Common myeloid progenitor, CD34-positive (primary cell): ENCODE data around the gene DHX32.
"Not testable (repeated sequence)": the region's sequence is repeated elsewhere in the genome, so short reads cannot be mapped to it uniquely, and the experiment has no call there.

Experiments
- CTCF ChIA-PET: fragments of 350-600 bp; sonication (Branson Sonifier 250); formaldehyde crosslinking; loops from one replicate; lab custom pipeline; 2021; ENCODE audit warnings: antibody characterized with exemption; lab: Charles Lee
- POLR2A ChIA-PET: fragments of 350-600 bp; sonication (Branson Sonifier 250); formaldehyde crosslinking; loops from one replicate; lab custom pipeline; 2021; ENCODE audit warnings: antibody characterized with exemption; lab: Charles Lee
- DNase-seq, 3 donors: peaks; one replicate each; pipeline versions ENCODE4 v3.0.0 to v3.0.0-alpha.2; 2013
- H3K27ac ChIP-seq, 2 experiments: 1 replicate in 1 of 2; 2 replicates in 1 of 2; pipeline ENCODE4 v1.7.0; 2013; ENCODE audit warnings: inconsistent platforms in 2 of 2, low read length in 2 of 2, mild to moderate bottlenecking in 2 of 2, low read depth in 1 of 2, moderate library complexity in 1 of 2; ENCODE audit not compliant: severe bottlenecking in 2 of 2, insufficient read depth in 1 of 2, poor library complexity in 1 of 2
- H3K27me3 ChIP-seq, 5 experiments: replicated peaks in 2 of 5; 1 replicate in 3 of 5; 2 replicates in 2 of 5; pipeline versions ENCODE4 v1.6.1 to v1.7.0; 2013; ENCODE audit warnings: low read length in 4 of 5, mild to moderate bottlenecking in 2 of 5, moderate library complexity in 2 of 5, inconsistent platforms in 1 of 5; ENCODE audit not compliant: insufficient read depth in 5 of 5, control insufficient read depth in 4 of 5
- H3K36me3 ChIP-seq, 4 experiments: 1 replicate in 2 of 4; 2 replicates in 2 of 4; pipeline versions ENCODE4 v1.6.1 to v1.7.0; 2013; ENCODE audit warnings: low read length in 3 of 4, control low read depth in 1 of 4, mild to moderate bottlenecking in 1 of 4; ENCODE audit not compliant: control insufficient read depth in 4 of 4, insufficient read depth in 4 of 4
- H3K4me1 ChIP-seq, 4 experiments: 1 replicate in 3 of 4; 2 replicates in 1 of 4; pipeline versions ENCODE4 v1.6.1 to v1.7.1; 2013; ENCODE audit warnings: low read length in 3 of 4, mild to moderate bottlenecking in 3 of 4, control low read depth in 1 of 4, inconsistent platforms in 1 of 4, moderate library complexity in 1 of 4; ENCODE audit not compliant: control insufficient read depth in 4 of 4, insufficient read depth in 4 of 4; ENCODE audit errors: control extremely low read depth in 1 of 4
- H3K4me3 ChIP-seq, 7 experiments: 1 replicate in 4 of 7; 2 replicates in 3 of 7; pipeline versions ENCODE4 v1.5.1 to v1.7.0; 2013; ENCODE audit warnings: mild to moderate bottlenecking in 7 of 7, low read length in 6 of 7, moderate library complexity in 6 of 7, inconsistent platforms in 2 of 7, low read depth in 2 of 7, control low read depth in 1 of 7; ENCODE audit not compliant: insufficient read depth in 4 of 7, control insufficient read depth in 1 of 7; ENCODE audit errors: extremely low read depth in 1 of 7
- H3K9me3 ChIP-seq, 5 experiments: 1 replicate in 4 of 5; 2 replicates in 1 of 5; pipeline versions ENCODE4 v1.6.1 to v1.7.1; 2013; ENCODE audit warnings: low read length in 4 of 5, mild to moderate bottlenecking in 2 of 5, inconsistent platforms in 1 of 5, low read depth in 1 of 5, moderate library complexity in 1 of 5; ENCODE audit not compliant: control insufficient read depth in 4 of 5, insufficient read depth in 2 of 5; ENCODE audit errors: control extremely low read depth in 1 of 5
- WGBS: methylation state at CpG from one replicate; pipeline ENCODE4 v1.1.5; 2013; ENCODE audit not compliant: insufficient coverage; 5-methylcytosine and 5-hydroxymethylcytosine counted together

The DHX32 gene

DNA sequence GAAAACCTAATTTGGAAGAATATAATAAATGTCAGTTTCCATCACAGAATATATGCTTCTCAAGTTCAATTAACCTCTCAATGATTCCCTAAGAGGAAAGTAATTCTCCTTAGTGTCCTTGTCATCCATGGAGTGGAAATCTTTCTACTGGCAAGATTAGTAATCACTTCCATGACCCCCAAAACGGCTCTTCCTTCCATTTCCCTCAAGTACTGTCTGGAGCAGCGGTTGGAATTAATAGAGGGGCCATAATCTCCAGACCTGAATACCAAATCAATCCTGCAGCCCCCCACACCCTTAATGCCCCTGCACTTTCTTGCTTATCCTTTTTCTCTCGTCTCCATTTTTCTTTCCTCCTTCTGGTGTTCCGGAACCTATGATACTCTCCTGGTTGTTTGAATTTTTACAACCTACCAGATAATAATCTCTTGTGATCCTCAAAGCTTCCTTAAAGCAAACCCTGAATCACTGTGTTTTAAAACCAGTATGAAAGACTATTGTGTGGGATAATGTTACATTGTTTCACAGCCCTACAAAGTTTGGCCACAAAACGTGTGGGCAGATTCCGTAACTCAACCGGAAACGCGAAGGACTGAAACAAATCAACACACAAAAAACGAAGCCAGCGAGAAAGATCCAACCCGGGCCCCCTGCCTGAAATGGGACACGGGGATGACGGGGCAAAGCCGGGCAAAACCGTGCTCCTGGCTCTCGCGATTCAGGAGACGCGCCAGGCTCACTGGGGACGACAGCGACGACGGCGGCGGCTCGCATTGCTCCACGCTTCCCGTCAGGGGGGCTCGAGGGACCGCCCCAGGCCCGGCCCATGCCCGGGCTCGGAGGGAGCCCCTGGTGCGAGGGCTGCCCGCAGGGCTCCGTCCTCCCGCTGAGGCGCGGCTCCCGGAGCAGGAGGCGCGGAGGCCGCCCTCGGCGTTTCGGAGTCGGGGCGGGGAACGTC, 14.3 kb upstream of the DHX32 start:
- POLR2A ChIA-PET, H3K36me3 ChIP-seq, H3K27me3 ChIP-seq, CTCF ChIA-PET, H3K9me3 ChIP-seq, H3K4me1 ChIP-seq: not testable (repeated sequence)
- H3K27ac ChIP-seq, result peak overlapping the region; percentile 25 to 68
- 24% methylated on average over 49 of the region's 50 CpGs for WGBS
- DNase-seq, result peak; percentile 44 to 75 (median 68)
- peak overlapping the region; percentile 77 to 89 (median 83) for H3K4me3 ChIP-seq

DNA sequence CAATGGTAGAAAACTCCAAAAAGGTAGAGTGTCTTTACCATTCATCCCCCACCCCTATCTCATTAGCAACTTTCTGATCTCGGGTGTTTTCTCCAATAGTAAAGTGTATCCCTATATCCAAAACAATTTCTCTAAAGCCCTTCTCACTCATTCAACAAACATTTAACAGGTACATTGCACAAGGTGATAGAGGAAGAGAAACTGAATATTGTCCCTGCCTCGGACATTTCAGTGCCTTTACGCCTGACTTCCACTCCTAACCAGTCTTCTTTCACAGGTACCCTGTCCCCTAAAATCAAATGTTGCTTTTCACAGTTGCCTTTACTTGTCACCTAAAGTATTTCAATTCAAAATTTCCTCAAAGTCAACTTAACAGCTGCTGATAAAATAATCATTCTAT, 13.1 kb upstream of the DHX32 start:
- 93% methylated on average over 2 of the region's 3 CpGs for WGBS
- H3K27me3 ChIP-seq, POLR2A ChIA-PET, CTCF ChIA-PET, H3K4me3 ChIP-seq, H3K36me3 ChIP-seq, H3K4me1 ChIP-seq, H3K27ac ChIP-seq, DNase-seq, H3K9me3 ChIP-seq: not testable (repeated sequence)

DNA sequence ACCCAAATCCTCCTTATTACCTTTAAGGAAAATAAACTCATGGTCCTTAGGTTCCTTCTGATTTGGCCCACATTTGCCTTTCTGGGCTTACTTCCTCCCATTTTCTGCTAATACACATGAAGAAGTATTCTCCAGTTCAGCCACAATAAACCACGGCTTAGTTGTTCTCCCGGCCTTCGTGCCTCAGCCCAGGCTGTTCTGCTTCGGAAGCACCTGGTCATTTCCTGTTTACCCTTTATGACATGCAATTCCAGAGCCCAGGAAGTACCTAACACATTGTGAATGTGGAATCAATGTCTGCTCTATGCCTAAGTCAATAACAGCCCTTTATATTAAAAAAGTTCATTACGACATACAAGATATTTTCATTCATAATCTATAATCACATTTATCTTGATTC, 11.3 kb upstream of the DHX32 start:
- DNase-seq, POLR2A ChIA-PET, H3K27me3 ChIP-seq, H3K9me3 ChIP-seq, H3K4me3 ChIP-seq, H3K27ac ChIP-seq, H3K4me1 ChIP-seq, H3K36me3 ChIP-seq: not testable (repeated sequence)
- CTCF ChIA-PET, result interaction anchor here (1.1 kb wide), 1 partner anchor 11 kb away, joined by 3 read pairs; no protein-coding TSS in a partner anchor
- 61% methylated on average over 4 of the region's 5 CpGs for WGBS

DNA sequence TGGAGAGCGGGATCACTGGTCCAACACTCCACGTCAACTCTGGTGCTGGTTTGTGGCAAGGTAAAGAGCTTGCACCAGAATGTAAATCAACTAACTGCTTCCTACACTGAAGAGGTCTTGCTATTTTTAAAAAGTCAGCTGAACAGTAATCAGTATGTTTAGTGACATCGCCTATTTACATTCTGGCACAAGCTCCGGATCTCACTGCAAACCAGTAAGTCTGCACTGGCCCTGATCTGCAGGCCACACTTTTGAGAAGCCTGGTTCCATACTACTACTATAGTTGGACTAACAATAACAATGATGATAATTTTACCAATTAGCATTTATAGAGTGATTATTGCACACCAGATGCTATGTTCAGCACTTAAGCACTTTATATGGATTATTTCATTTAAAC, 8.3 kb upstream of the DHX32 start:
- 100% methylated on average over 2 of the region's 4 CpGs for WGBS
- POLR2A ChIA-PET, H3K9me3 ChIP-seq: not testable (repeated sequence)

DNA sequence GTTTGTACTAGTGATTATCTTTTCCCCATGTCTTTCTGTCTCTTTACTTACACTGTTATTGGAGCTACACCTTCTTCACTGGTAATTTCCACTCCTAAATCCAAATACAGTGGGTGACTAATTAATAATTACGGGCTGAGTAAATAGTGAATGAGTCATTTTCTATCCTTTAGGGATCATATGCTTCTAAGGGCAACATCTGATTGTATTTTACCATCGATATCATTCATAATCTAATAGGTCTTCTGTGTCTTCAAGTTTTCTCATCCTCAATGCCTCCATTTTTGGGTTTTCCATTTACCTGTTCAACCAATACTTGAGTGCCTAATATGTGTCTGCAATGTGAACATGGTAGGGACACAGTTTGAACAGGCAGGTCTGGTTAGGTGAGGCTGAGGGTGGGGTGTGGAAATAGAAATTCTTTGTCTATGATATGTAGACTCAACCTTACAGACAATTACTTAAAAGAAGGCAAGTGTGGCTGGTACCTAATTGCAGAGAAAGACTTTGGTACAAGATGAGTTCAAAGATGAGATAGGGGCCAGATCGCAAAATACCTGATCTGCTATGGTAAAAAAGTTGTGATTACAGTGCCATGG, 5.9 kb upstream of the DHX32 start:
- Histone ChIP-seq H3K9me3 (no peaks in the 10 kb centered on the region), H3K27me3 (no peaks in the 10 kb centered on the region), H3K4me3 (no peak overlapping the region), H3K27ac (no peak overlapping the region), H3K36me3 (peaks cover 2 to 9% (median 5%) of the 10 kb centered on the region in 4 experiments), H3K4me1 (no peaks in the 10 kb centered on the region)
- ChIA-PET POLR2A (no interaction called here), CTCF (no interaction called here)
- WGBS, result 100% methylated on average over 1 of the region's 3 CpGs
- DNase-seq, result no peak

More for the DNA sequence above, 8.3 kb upstream of the DHX32 start:
- H3K27me3 ChIP-seq, DNase-seq, H3K27ac ChIP-seq, CTCF ChIA-PET, H3K36me3 ChIP-seq, H3K4me1 ChIP-seq, H3K4me3 ChIP-seq: not testable (repeated sequence)

DNA sequence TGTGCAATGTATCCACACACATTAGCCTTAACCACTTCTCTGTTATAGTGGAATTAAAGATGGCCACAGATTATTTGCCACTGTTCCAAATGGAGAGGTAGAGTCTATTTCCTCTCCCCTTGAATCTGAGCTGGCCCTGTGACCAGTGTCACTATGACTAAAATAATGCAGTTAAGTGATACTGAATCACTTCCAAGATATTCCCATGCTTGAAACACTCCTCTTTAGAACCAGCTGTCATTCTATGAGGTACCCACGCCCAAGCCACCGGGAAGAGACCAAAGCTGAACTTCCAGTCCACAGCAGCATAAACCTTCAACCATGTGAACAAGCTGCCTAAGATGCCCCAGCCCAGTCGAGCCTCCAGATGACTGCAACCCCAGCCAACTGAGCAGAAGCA, 2.1 kb upstream of the DHX32 start:
- Histone ChIP-seq H3K9me3 (peaks cover 0 to 2% (median 0%) of the 10 kb centered on the region in 5 experiments), H3K4me3 (no peak overlapping the region), H3K36me3 (peaks cover 3 to 22% (median 11%) of the 10 kb centered on the region in 4 experiments), H3K27ac (no peak overlapping the region), H3K4me1 (no peaks in the 10 kb centered on the region), H3K27me3 (no peaks in the 10 kb centered on the region)
- ChIA-PET CTCF (interaction anchor here (1.2 to 2.1 kb wide), 2 partner anchors 10 to 14 kb away, joined by 3 to 12 read pairs; no protein-coding TSS in a partner anchor), POLR2A (no interaction called here)
- DNase-seq, result no peak
- 100% methylated on average over 2 of the region's 3 CpGs for WGBS

DNA sequence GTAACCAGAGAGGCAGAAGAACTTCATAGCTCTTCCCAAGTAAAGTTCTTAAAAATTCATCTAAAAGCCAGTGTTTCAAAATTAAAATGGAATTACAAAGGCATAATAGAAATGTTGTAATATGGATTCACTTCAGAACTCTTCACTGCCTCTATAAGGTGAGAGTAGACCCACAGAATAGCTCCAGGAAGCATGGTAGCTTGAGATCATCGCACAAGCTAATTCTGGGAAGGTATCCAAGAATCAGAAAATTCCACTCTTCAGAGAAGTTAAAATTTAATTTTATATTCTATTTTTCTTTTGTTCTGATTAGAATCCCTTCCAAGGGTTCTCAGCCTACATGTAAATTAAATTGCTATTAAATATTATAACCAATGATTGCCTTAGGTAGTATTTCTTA, 1.5 kb upstream of the DHX32 start:
- no peak overlapping the region for H3K27ac ChIP-seq
- no CpG with 5 or more reads among the region's 1 CpG for WGBS
- POLR2A ChIA-PET, result no interaction called here

More for the DNA sequence above, 1.5 kb upstream of the DHX32 start:
- no peak for DNase-seq
- Histone ChIP-seq H3K27me3 (no peaks in the 10 kb centered on the region), H3K4me3 (no peak overlapping the region), H3K4me1 (no peaks in the 10 kb centered on the region), H3K9me3 (peaks cover 0 to 4% (median 0%) of the 10 kb centered on the region in 5 experiments), H3K36me3 (peaks cover 4 to 27% (median 12%) of the 10 kb centered on the region in 4 experiments)
- CTCF ChIA-PET, result interaction anchor here (1.2 to 2.1 kb wide), 3 partner anchors 10 to 867 kb away, joined by 3 to 12 read pairs (median 3); no protein-coding TSS in a partner anchor
